Upper lobe of left lung (tissue), 4 donors: ENCODE measurements around the gene GNB3.

Experiments
- EP300 ChIP-seq, 4 donors: sonication (generic); formaldehyde crosslinking; IDR thresholded peaks; one replicate each; pipeline ENCODE4 v1.5.1; 2017; ENCODE audit warnings: antibody characterized with exemption in 4 of 4, control low read depth in 2 of 4
- POLR2A ChIP-seq, 4 donors: fragments of 450-650 bp; IDR thresholded peaks; one replicate each; pipeline ENCODE4 v1.5.1; 2016 to 2017; ENCODE audit warnings: antibody characterized with exemption in 4 of 4, mild to moderate bottlenecking in 2 of 4
- TF ChIP-seq, protein P1 (sequence below), 6 experiments: fragments of 450-650 bp in 4 of 6; fragments of 200-600 bp in 2 of 6; sonication (generic) in 2 of 6; IDR thresholded peaks; one replicate each; pipeline ENCODE4 v1.5.1; 2016 to 2019; ENCODE audit warnings: antibody characterized with exemption in 6 of 6

DNA sequence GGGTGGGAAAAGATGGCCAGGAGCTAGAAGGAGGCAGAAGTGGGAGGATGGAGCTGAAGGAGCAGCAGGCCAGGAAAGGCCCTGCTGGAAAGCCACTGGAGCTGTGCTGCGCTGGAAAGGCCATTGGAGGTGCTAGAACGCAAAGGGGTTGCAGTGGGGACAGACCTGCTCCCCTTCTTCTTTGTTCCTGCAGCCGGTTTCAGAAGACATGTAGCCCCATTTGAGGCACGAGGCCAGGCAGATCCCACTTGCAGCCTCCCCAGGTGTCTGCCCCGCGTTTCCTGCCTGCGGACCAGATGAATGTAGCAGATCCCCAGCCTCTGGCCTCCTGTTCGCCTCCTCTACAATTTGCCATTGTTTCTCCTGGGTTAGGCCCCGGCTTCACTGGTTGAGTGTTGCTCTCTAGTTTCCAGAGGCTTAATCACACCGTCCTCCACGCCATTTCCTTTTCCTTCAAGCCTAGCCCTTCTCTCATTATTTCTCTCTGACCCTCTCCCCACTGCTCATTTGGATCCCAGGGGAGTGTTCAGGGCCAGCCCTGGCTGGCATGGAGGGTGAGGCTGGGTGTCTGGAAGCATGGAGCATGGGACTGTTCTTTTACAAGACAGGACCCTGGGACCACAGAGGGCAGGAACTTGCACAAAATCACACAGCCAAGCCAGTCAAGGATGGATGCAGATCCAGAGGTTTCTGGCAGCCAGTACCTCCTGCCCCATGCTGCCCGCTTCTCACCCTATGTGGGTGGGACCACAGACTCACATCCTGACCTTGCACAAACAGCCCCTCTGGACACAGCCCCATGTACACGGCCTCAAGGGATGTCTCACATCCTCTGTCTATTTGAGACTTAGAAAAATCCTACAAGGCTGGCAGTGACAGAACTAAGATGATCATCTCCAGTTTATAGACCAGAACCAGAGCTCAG is 21.4 kb upstream of the GNB3 start:
- no peak for TF ChIP-seq EP300 (IDR thresholded peaks at IDR 0.05)
- TF ChIP-seq, protein P1, sequence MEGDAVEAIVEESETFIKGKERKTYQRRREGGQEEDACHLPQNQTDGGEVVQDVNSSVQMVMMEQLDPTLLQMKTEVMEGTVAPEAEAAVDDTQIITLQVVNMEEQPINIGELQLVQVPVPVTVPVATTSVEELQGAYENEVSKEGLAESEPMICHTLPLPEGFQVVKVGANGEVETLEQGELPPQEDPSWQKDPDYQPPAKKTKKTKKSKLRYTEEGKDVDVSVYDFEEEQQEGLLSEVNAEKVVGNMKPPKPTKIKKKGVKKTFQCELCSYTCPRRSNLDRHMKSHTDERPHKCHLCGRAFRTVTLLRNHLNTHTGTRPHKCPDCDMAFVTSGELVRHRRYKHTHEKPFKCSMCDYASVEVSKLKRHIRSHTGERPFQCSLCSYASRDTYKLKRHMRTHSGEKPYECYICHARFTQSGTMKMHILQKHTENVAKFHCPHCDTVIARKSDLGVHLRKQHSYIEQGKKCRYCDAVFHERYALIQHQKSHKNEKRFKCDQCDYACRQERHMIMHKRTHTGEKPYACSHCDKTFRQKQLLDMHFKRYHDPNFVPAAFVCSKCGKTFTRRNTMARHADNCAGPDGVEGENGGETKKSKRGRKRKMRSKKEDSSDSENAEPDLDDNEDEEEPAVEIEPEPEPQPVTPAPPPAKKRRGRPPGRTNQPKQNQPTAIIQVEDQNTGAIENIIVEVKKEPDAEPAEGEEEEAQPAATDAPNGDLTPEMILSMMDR (IDR thresholded peaks at IDR 0.05), result no peak
- TF ChIP-seq POLR2A (IDR thresholded peaks at IDR 0.05), result no peak
